WTC11 (cell line): Measurements from ENCODE around the gene RPTN.

Experiments used
- CREM ChIP-seq: sonication (generic); formaldehyde crosslinking; IDR thresholded peaks from 2 replicates; pipeline ENCODE4 v1.8.1; 2022; ENCODE audit warnings: mild to moderate bottlenecking, missing genetic modification reagents, moderate library complexity
- CTCF ChIP-seq: fragments of 200-600 bp; IDR thresholded peaks from 2 replicates; pipeline ENCODE4 v1.8.0; 2022; ENCODE audit warnings: antibody characterized with exemption
- E2F1 ChIP-seq: sonication (generic); formaldehyde crosslinking; IDR thresholded peaks from 2 replicates; pipeline ENCODE4 v1.8.0; 2022; ENCODE audit warnings: mild to moderate bottlenecking, missing genetic modification reagents
- E2F4 ChIP-seq: sonication (generic); formaldehyde crosslinking; IDR thresholded peaks from 2 replicates; pipeline ENCODE4 v1.8.1; 2022; ENCODE audit warnings: low read depth, mild to moderate bottlenecking, moderate library complexity, missing genetic modification reagents, borderline replicate concordance
- GABPB1 ChIP-seq: sonication (generic); formaldehyde crosslinking; IDR thresholded peaks from 2 replicates; pipeline ENCODE4 v1.8.1; 2023; ENCODE audit warnings: mild to moderate bottlenecking, missing genetic modification reagents
- MAX ChIP-seq: sonication (generic); formaldehyde crosslinking; IDR thresholded peaks from 2 replicates; pipeline ENCODE4 v1.8.0; 2022; ENCODE audit warnings: mild to moderate bottlenecking, missing genetic modification reagents
- NR1H2 ChIP-seq: sonication (generic); formaldehyde crosslinking; IDR thresholded peaks from 2 replicates; pipeline ENCODE4 v1.9.0; 2021; ENCODE audit warnings: mild to moderate bottlenecking, moderate library complexity, missing genetic modification reagents

GRCh38 chr1:152186556-152187285, 27.7 kb upstream of the RPTN start:
- TF ChIP-seq MAX (no peak), E2F1 (CRISPR knock-in tag) (no peak), CREM (CRISPR knock-in tag) (no peak), E2F4 (CRISPR knock-in tag) (no peak), GABPB1 (CRISPR knock-in tag) (no peak), CTCF (no peak), NR1H2 (CRISPR knock-in tag) (no peak)
